Measurements from ENCODE around the gene HNRNPLL.
"Not testable (repeated sequence)": the region's sequence is repeated elsewhere in the genome, so short reads cannot be mapped to it uniquely, and the experiment has no call there.

The HNRNPLL gene

DNA sequence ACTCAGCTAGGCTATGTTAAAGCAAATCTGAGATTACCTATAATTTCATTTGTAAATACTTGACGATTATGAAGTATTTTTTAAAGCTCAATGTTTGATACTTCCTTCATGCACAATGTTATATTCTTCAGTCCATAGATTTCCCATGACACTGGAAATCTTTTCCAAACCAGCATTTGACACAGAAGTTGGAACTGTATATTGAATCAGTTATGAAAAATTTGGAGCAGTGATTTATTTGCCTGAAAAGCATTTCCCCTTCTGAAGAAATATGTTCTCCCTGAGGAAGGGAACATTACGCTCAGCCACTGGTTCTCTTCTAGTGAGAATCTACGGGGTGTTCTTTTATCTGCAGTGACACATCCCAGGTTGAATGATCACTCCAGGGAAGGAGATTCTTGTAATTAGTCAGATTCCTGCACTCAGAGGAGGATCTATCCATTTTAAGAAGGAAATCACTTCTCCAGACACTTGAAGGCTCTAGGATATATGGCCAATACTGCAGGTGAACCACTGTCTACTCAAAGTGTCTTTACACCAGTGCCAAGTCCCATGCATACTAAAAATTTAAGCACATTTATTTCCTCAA lies 64.7 kb downstream of the HNRNPLL start:
- TF ChIP-seq, protein P1, sequence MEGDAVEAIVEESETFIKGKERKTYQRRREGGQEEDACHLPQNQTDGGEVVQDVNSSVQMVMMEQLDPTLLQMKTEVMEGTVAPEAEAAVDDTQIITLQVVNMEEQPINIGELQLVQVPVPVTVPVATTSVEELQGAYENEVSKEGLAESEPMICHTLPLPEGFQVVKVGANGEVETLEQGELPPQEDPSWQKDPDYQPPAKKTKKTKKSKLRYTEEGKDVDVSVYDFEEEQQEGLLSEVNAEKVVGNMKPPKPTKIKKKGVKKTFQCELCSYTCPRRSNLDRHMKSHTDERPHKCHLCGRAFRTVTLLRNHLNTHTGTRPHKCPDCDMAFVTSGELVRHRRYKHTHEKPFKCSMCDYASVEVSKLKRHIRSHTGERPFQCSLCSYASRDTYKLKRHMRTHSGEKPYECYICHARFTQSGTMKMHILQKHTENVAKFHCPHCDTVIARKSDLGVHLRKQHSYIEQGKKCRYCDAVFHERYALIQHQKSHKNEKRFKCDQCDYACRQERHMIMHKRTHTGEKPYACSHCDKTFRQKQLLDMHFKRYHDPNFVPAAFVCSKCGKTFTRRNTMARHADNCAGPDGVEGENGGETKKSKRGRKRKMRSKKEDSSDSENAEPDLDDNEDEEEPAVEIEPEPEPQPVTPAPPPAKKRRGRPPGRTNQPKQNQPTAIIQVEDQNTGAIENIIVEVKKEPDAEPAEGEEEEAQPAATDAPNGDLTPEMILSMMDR (IDR thresholded peaks at IDR 0.05; ENCODE audit: low read depth, low read length) = no peak

DNA sequence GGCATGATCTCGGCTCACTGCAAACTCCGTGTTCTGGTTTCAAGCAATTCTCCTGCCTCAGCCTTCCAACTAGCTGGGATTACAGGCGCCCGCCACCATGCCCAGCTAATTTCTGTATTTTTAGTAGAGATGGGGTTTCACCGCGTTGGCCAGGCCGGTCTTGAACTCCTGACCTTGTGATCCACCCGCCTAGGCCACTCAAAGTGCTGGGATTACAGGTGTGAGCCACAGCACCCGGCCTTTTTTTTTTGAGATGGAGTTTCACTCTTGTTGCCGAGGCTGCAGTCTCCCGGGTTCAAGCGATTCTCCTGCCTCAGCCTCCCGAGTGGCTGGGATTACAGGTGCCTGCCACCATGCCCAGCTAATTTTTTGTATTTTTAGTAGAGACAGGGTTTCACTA lies 65.4 kb downstream of the HNRNPLL start:
- H3K36me3 ChIP-seq; H3K9me3 ChIP-seq; H3K4me3 ChIP-seq (ENCODE audit: low read depth, low read length); DNase-seq; H3K27me3 ChIP-seq; H3K4me1 ChIP-seq: not testable (repeated sequence)

More for the DNA sequence above, 64.7 kb downstream of the HNRNPLL start:
- DNase-seq = no peak
- peaks cover 9% of the 10 kb centered on the region for H3K4me1 ChIP-seq
- no peaks in the 10 kb centered on the region for H3K27me3 ChIP-seq
- H3K9me3 ChIP-seq = no peaks in the 10 kb centered on the region
- H3K36me3 ChIP-seq = no peaks in the 10 kb centered on the region
- H3K4me3 ChIP-seq (ENCODE audit: low read depth, low read length) = no peak overlapping the region

DNA sequence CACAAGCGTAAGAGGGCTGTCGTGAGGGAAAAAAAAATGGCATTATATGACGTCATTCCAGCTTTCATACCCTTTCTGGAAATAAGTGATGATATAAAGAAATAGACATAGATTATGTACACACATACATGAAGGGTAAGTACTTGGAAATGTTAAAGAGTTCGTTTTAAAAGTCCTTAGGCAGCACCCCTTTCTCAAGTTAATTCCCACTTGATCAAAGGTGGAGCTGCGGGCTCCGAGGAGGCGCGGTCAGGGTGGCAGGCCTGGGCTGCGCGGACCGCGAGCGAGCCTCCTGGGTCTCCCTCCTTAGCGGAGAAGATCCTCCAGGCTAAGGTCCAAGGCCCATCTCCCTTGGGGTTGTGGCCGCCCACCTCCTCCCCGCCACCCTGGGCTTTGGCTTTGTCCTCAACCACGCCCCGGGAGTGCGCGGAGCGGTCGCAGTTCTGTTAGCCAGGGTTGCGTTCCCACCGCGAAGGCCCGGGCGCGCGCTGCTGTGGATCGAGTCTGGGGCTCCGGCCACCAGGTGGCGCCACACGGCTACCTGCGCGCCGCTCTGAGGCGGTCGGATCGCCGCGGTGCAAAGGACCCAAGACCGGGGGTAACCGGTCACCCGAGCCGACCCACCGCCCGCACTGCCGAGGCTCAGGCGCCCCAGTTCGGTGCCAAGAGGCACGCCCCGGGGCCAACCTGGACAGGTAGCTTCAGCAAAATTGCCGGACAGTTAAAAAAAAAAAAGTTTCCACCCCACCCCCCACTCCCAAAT lies 66.8 kb downstream of the HNRNPLL start:
- Histone ChIP-seq H3K4me3 (ENCODE audit: low read depth, low read length) (peak overlapping the region; percentile 60), H3K27me3 (no peaks in the 10 kb centered on the region), H3K36me3 (no peaks in the 10 kb centered on the region), H3K4me1 (no peaks in the 10 kb centered on the region), H3K9me3 (no peaks in the 10 kb centered on the region)
- TF ChIP-seq, protein P1 (IDR thresholded peaks at IDR 0.05; ENCODE audit: low read depth, low read length) = peak; percentile 79
- peak; percentile 92 for DNase-seq

DNA sequence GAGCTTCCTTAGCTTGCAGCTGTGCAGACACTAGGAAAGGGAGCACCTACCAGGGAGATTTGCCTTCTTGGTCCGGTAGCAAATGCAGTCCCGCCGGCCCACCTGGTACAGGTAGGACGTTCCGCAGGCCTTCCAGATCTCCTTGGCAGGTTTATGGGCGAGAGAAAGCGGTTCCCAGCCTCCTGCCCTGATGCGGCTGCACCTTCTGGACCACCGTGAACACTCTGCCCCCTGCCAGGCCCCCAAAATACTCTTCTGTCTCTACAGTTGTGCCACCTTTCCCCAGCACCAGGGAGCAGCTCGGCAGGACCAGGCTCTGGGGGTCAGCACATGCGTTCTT lies 67.4 kb downstream of the HNRNPLL start:
- TF ChIP-seq, protein P1 (IDR thresholded peaks at IDR 0.05; ENCODE audit: low read depth, low read length) = no peak
- Histone ChIP-seq H3K36me3 (no peaks in the 10 kb centered on the region), H3K9me3 (no peaks in the 10 kb centered on the region), H3K4me1 (no peaks in the 10 kb centered on the region), H3K4me3 (ENCODE audit: low read depth, low read length) (no peak overlapping the region), H3K27me3 (no peaks in the 10 kb centered on the region)
- DNase-seq = no peak

DNA sequence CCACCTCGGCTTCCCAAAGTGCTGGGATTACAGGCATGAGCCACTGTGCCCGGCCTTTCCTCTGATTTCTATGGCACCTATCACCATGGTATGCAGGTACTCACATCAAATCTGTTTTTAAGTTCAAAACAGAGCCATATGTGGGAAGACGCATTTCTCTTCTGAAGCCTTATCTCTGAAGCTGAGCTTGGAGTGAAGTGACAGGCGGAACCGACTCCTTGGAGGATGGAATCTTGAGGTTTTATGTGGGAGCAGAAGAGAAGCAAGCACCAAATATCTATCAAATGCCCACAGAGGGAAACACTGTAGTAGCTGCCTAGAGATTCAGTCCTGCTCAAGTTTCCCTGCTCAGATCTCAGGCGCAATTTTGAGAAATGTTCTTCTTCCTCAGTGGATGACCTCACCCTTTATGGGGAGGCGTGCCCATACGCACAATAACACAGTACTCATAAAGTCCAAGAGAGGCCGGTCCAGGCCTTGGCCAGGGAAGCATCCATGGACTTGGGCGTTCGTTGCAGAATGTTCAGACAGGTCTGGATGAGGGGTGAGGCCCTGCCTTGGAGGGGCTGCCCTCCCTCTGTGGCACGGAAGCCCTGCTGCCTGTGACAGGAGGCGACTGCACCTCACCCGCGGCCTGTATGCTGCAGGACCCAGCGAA lies 67.9 kb downstream of the HNRNPLL start:
- Histone ChIP-seq H3K27me3 (no peaks in the 10 kb centered on the region), H3K4me1 (no peaks in the 10 kb centered on the region), H3K9me3 (no peaks in the 10 kb centered on the region), H3K36me3 (no peaks in the 10 kb centered on the region), H3K4me3 (ENCODE audit: low read depth, low read length) (no peak overlapping the region)
- TF ChIP-seq, protein P1 (IDR thresholded peaks at IDR 0.05; ENCODE audit: low read depth, low read length) = no peak
- DNase-seq = no peak

DNA sequence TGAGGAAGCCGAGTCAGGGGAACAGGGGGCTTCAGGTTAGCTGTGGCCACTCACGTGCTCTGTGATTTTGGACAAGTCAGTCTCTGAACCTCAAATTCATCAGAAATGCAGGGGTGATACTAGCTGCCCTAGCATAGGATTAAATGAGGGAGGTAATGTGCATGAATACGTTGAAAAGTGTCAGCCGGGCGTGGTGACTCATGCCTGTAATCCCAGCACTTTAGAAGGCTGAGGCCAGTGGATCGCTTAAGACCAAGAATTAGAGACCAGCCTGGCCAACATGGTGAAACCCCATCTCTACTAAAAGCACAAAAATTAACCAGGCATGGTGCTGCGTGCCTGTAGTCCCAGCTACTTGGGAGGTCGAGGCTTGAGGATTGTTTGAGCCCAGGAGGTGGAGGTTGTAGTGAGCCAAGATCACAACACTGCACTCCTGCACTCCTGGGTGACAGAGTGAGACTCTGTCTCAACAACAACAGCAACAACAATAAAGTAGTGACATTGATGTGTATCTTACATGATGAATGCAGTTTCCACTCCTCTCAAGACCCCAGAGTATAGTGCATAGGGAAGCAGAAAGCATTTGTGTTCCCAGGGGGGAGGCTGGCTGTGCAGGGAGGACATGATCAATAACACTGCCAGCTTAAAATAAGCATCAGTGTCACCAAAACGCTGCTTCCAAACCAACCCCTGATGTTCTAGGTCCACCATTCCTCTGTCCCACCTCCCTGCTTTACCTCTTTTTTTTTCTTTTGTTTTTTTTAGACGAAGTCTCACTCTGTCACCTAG lies 68.8 kb downstream of the HNRNPLL start:
- Histone ChIP-seq H3K36me3 (no peaks in the 10 kb centered on the region), H3K4me3 (ENCODE audit: low read depth, low read length) (no peak overlapping the region), H3K4me1 (no peaks in the 10 kb centered on the region), H3K27me3 (no peaks in the 10 kb centered on the region), H3K9me3 (no peaks in the 10 kb centered on the region)
- DNase-seq = no peak
- TF ChIP-seq, protein P1 (IDR thresholded peaks at IDR 0.05; ENCODE audit: low read depth, low read length) = no peak

All from BE2C (cell line).